GM21528 (cell line): ENCODE measurements around the gene IKZF4.
A peak's percentile ranks its signal among the peaks of the same experiment; 100 is the strongest.
"Not testable (repeated sequence)": the region's sequence is repeated elsewhere in the genome, so short reads cannot be mapped to it uniquely, and the experiment has no call there.

Experiments used
- ATAC-seq: cut with Tn5 transposase; IDR thresholded peaks from one replicate; pipeline ENCODE4 v1.9.1; 2021; ENCODE audit warnings: mild to moderate bottlenecking, moderate library complexity; ENCODE audit not compliant: unreplicated experiment, low FRiP score

IKZF4 gene

DNA sequence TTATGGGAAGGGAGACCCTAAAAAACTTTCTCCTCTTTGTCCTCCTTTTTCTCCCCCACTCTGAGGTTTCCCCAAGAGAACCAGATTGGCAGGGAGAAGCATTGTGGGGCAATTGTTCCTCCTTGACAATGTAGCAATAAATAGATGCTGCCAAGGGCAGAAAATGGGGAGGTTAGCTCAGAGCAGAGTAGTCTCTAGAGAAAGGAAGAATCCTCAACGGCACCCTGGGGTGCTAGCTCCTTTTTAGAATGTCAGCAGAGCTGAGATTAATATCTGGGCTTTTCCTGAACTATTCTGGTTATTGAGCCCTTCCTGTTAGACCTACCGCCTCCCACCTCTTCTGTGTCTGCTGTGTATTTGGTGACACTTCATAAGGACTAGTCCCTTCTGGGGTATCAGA, 16.3 kb downstream of the IKZF4 start:
- no peak for ATAC-seq

DNA sequence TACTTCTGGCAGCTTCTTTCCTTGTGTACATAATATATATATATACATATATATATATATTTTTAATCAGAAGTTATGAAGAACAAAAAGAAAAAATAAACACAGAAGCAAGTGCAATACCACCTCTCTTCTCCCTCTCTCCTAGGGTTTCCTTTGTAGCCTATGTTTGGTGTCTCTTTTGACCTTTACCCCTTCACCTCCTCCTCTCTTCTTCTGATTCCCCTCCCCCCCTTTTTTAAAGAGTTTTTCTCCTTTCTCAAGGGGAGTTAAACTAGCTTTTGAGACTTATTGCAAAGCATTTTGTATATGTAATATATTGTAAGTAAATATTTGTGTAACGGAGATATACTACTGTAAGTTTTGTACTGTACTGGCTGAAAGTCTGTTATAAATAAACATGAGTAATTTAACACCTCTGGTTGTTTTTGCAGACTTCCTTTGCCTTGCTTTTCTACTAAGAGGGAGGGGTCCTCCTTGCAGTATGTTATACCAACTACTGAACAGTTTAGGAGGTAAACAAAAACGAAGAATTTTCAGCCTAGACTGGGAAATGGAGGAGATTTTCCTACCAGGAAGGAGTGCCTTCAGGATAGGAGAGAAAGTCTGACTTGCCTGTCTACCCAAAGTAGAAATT, 17.3 kb downstream of the IKZF4 start:
- no peak for ATAC-seq

DNA sequence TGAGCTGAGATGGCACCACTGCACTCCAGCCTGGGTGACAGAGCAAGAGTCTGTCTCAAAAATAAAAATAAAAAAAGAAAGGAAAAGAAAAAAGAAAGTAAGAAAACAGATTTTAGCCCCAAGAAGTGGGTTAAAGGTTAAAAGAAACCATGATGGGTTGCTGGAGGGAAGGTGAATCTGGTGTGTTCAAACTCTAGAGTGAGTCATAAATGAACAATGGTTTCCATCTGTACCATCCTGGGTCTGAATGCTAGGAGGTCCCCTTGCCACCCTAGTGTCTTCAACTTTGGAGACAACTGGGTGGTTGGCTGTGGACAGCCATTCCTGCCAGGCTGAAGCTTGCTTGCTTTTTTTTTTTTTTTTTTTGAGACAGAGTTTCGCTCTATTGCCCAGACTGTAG, 19.3 kb downstream of the IKZF4 start:
- no peak for ATAC-seq

DNA sequence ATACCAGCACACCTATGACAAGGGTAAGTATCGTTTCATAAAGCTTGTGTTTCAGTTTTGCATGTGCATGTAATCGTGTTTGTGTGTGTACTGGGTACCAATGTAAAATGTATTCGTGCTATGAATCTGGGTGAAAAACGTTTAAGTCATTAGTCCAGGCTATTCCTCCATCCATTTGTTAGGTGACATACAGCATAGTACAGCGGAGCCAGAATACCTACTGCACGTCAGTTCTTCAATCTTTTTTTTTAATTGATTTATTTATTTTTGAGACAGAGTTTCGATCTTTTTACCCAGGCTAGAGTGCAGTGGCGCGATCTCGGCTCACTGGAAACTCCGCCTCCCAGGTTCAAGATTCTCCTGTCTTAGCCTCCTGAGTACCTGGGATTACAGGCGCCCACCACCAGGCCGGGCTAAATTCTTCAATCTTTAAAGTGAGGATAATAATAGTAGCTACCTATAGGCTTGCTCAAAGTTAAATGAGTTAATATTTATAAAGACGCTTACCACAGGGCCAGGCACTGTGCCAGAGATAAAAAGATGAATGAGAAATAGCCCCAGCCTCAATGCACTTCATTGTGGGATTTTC, 20.2 kb downstream of the IKZF4 start:
- peak; percentile 7 for ATAC-seq

DNA sequence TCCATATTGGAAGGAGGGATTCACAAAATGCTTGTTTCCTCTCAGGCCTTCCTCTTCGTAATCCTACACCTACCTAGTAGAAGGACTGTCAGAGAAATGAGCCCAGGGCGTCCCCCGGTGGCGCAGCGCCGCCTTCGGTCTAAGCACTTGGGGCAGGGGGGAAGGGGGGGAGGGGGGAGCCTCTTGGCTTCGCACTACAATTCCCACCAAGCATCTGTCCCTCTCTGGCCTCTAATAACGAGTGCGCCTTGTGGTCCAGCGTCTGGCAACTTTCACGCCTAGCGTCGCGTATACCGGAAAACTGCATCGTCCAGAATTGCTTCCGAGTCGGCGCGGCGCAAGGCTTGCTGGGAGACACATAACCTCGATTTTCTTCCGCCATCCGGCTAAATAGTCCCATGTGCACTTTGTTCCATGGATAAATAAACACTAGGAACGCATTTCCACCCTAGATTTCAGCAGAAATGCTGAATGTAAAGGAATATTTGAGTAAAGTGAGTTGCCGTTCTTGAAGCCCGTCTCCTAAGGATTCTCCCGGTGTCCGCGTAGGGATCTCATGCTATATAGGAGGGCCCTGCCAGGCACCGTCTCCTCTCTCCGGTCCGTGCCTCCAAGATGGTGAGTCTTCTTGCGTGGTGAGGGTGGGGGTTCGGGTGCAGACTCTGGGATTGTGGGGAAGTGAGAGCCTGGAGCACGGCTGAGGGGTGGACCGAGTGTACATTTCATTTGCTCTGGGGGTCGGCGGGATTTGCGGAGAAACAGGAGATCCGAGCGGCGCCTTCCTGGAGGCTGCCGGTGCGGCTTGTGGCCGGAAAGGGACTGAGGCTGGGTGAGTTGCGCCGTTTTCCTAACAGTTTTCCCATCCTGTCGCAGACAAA, 20.9 kb downstream of the IKZF4 start, which contains the start of gene RPS26:
TSS of gene RPS26 (plus strand) at position 367 of the 878 bp plus-strand sequence. CDS start at position 616, 249 bp downstream.
- peak; percentile 93 for ATAC-seq

DNA sequence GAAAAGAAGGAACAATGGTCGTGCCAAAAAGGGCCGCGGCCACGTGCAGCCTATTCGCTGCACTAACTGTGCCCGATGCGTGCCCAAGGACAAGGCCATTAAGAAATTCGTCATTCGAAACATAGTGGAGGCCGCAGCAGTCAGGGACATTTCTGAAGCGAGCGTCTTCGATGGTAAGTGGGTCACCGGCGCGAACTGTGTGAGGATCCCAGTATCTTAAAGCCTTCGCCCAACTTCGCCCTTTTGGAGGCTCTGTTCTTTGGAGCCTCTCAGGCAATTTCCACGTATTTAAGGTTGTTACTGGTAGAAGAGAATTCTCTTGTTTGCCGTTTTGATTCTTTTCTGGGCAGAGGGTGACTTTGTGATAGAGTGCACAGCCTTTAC, 21.6 kb downstream of the IKZF4 start:
- not testable (repeated sequence) for ATAC-seq

DNA sequence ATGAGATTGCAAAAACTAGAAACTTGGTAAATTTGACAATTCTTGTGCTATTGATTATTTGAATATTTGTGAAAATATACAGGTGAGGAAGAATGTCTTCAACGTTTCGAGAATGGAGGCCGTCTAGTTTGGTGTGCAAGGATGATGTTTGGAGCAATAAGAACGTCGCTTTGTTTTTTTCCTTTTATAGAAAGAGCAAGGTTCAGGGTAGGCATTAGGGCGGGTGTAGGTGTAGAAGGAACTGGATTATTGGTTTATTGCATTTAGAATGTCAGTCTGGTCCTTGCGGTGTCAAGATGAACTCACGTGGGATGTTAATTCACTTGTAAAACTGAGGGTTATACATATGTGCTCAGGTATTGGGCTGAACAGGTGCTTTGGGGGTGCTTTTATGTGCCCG, 22.0 kb downstream of the IKZF4 start:
- ATAC-seq: no peak

DNA sequence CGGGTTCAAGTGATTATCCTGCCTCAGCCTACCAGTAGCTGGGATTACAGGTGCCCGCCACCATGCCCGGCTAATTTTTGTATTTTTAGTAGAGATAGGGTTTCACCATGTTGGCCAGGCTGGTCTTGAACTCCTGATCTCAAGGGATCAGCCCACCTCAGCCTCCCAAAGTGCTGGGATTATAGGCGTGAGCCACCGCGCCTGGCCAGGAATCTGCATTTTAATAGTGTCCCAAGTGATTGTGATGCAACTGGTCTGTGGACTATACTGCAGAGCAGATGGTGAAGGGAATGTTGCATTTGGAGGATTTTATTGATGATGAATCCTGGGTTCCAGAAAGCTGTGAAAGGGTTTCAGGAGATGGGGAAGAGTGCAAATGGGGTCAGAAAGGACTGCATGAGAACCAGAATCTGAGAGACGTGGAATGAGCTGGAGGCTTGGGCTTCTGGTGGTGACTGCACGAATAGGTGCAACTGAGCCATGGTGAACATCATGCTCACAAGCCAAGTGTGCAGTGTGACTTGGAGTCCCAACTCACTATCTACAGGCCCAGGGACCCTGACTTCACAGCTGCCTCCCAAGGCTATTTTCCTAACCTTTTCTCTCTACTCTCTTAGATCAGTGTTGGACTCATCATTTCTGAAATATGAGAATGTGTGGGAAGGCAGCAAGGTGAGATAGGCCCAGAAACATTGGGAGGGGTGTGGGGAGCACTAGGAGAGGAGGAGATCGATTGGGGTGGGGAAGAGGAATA, 25.4 kb downstream of the IKZF4 start:
- no peak for ATAC-seq

DNA sequence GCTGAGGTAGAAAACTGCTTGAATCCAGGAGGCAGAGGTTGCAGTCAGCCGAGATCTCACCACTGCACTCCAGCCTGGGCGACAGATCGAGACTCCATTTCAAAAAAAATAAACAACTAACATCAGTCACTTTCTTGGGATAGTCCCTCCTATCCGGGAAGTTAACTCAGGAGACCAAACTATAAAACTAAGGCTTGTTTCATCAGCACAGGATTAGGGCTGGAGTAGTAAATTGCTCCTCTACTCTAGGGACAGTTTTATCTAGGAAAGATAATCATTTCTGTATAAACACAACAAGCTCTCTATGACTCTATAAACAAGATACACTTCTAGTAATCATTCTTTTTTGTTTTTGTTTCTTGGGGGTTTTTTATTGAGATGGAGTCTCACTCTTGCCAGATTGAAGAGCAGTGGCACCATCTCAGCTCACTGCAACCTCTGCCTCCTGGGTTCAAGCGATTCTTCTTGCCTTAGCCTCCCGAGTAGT, 32.6 kb downstream of the IKZF4 start:
- no peak for ATAC-seq

DNA sequence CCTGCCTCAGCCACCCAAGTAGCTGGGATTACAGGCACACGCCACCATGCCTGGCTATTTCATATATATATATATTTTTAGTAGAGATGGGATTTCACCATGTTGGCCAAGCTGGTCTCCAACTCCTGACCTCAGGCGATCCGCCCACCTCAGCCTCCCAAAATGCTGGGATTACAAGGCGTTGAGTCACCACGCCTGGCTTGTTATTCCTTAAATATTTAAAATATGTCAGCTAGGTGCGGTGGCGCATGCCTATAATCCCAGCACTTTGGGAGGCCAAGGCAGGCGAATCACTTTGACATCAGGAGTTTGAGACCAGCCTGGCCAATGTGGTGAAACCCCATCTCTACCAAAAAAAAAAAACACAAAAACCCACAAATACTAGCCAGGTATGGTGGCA, 39.1 kb downstream of the IKZF4 start:
- ATAC-seq: not testable (repeated sequence)

DNA sequence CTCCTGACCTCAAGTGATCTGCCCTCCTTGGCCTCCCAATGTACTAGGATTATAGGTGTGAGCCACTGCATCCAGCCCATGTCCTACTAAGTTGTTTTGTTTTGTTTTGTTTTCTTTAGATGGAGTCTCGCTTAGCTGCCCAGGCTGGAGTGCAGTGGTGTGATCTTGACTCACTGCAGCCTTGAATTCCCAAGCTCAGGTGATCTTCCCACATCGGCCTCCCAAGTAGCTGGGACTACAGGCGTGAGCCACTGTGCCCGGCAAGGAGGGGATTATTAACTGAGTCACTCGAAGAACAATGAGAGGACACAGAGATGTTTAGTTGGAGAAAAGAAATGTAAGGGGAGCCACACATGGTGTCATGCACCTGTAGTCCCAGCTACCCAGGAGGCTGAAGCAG, 41.1 kb downstream of the IKZF4 start:
- no peak for ATAC-seq

DNA sequence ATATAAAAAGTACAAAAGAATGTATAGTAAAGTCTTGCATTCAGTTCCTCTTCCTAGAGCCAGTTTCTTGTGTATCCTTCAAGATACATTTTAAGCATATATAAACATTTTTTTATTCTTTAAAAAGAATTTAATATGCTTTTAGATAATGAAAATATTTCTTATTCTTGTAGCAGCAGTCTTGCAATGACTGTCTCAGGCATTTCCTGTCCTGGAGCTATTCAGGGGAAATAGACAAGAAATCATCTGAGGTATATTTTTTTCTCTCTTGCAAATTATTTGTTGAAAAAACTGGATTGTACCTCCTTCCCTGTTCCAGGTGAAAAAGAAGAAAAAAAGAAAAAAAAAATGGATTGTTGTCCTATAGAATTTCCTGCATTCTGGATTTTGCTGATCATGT, 42.2 kb downstream of the IKZF4 start:
- ATAC-seq: no peak

DNA sequence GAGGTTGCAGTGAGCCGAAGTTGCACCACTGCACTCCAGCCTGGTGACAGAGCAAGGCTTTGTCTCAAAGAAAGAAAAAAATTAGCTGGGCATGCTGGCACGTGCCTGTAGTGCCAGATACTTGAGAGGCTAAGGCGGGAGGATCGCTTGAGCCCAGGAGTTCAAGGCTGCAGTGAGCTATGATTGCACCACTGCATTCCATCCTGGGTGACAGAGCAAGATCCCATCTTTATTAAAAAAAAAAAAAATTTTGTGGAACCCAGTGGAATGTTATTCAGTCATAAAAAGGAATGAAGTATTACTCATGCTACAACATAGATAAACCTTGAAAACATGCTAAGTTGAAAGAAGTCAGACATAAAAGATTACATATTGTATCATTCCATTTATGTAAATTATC, 50.8 kb downstream of the IKZF4 start:
- ATAC-seq: no peak

DNA sequence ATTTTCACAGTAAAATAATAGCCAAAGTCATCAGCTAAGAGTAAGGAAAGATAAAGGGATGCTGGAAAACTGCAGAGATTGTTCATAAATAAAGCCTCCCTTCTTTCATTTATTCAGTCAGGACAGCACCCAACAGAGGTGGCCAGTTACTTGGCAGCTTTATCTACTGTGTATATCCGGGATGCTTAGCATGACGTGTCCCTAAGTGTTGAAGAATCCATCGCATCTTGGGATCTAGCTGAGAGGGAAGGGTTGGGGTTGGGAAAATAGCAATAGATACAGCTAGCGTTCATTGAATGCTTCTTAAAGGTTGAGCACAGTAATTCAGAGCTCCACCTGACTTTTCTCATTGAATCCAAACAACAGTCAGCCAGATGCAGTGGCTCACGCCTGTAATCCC, 53.6 kb downstream of the IKZF4 start:
- no peak for ATAC-seq

DNA sequence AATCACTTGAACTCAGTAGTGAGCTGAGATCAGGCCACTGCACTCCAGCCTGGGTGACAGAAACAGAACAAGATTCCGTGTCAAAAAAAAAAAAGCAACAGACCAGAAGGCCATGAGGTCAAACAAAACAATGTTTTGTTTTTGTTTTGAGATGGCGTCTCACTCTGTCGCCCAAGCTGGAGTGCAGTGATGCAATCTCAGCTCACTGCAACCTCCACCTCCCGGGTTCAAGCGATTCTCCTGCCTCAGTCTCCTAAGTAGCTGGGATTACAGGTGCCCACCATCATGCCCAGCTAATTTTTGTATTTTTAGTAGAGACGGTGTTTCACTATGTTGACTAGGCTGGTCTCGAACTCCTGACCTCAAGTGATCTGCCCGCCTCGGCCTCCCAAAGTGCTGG, 57.1 kb downstream of the IKZF4 start:
- not testable (repeated sequence) for ATAC-seq

DNA sequence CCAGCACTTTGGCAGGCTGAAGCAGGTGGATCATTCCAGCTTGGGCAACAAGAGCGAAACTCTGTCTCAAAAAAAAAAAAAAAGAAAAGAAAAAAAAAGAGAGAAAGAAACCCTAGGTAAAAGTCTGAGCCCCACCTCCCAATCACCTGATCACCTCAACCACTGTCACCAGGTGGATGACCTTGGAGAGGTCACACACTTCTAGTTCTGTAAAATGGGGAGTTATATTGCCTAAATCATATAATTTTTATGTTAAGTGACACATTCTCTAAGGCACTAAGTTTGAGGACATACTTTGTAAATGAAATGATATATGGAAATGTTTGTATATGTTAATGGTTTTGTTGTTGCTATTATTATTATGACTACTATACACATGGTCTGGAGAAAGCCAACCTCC, 57.6 kb downstream of the IKZF4 start:
- no peak for ATAC-seq

DNA sequence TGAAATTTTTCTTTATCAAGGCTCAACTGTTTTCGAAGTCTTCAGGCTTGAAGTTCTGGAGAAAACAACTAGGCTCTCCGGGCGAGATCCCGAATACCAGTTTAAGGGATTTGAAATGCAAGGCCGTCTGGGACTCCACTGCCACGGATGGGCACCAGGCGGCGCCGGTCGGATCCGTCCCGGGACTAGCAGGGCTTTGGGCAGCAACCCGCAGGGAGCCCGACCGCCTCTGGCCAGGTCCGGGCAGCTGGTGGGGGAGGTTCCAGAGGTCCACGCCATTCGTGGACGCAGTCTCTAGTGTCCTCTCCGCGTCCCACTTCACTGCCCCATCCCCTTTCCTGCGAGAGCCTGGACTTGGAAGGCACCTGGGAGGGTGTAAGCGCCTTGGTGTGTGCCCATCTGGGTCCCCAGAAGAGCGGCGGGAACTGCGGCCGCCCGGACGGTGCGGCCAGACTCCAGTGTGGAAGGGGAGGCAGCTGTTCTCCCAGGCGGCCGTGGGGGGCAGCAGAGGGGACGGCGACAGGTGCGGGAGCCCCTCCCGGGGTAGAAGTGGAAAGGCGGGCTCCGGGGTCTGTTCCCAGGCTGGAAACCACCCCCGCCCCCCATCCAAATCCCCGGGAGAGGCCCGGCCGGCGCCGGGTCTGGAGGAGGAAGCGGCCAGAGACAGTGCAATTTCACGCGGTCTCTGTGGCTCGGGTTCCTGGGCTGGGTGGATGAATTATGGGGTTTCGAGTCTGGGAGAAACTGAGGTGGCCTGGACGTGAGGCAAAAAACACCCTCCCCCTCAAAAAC, 58.3 kb downstream of the IKZF4 start:
- ATAC-seq: no peak

DNA sequence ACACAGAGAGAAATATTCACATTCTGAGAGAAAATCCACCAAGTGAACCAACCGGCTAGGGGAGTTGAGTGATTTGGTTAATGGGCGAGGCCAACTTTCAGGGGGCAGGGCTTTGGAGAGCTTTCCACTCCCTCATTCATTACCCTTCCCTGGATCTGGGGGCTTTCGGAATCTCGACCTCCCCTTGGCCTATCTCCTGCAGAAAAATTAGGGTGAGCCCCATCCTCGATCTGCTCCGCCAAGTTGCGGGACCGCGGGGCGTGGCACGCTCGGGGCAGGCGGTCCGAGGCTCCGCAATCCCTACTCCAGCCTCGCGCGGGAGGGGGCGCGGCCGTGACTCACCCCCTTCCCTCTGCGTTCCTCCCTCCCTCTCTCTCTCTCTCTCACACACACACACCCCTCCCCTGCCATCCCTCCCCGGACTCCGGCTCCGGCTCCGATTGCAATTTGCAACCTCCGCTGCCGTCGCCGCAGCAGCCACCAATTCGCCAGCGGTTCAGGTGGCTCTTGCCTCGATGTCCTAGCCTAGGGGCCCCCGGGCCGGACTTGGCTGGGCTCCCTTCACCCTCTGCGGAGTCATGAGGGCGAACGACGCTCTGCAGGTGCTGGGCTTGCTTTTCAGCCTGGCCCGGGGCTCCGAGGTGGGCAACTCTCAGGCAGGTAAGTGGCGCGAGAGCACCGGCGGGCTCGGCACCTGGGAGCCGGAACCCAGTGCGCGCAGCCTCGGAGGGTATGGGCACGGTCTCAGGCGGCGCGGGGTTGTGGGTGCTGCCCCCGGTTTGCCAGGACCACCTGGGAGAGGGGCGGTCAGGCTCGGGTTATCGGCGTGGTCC, 59.1 kb downstream of the IKZF4 start, which contains the start of gene ERBB3:
TSS of gene ERBB3 (plus strand) at position 443 of the 833 bp plus-strand sequence. CDS start at position 579, 136 bp downstream.
- no peak for ATAC-seq

DNA sequence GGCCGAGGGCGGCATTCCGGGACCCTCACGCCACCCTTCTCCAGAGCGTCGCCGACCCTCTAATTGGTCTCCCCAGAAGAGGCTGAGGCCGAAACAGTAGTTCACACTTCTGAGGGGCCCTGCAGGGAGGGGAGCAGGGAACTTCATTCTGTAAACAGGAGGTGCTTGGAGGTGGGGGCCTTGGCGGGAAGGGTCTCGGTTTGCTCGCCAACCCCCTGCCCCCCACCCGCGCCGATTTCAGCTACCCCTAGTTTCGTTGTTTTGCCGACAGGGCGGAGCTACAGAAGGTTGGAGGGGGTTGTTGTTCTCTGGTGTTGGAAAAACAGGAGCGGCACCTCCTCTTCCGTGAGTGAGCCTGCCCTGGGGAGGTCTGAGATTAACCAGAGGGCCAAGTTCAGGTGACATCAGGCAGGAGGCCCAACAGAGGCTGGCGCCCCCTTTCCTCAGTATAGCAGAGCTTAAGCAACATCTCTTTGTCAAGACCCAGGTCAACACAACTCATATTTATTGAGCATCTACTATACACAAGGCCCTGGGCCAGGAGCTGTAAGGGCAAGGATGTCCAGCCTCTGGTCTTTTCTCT, 59.8 kb downstream of the IKZF4 start:
- no peak for ATAC-seq
